NCI-H187 treated with DMSO at 0.1 percent for 48 hours (cell line): ENCODE measurements around the gene SERINC5.

Experiments used
- DNase-seq: peaks from one replicate; lab custom pipeline; 2025; lab: John Stamatoyannopoulos, UW

The SERINC5 gene

GRCh38 chr5:80254767-80255430, 949 bp downstream of the SERINC5 start:
- no peak for DNase-seq

GRCh38 chr5:80251636-80252035, 4.2 kb downstream of the SERINC5 start:
- DNase-seq = no peak

- DNase-seq = no peak
Observed at GRCh38 chr5:80250801-80251200, 5.0 kb downstream of the SERINC5 start.

- no peak for DNase-seq
Observed at GRCh38 chr5:80249901-80250300, 5.9 kb downstream of the SERINC5 start.

- no peak for DNase-seq
Observed at GRCh38 chr5:80248378-80248777, 7.5 kb downstream of the SERINC5 start.

- no peak for DNase-seq
Observed at GRCh38 chr5:80246995-80247729, 8.7 kb downstream of the SERINC5 start.

GRCh38 chr5:80246001-80246758, 9.7 kb downstream of the SERINC5 start:
- DNase-seq = no peak

GRCh38 chr5:80243567-80243966, 12.3 kb downstream of the SERINC5 start:
- no peak for DNase-seq

- no peak for DNase-seq
Observed at GRCh38 chr5:80242849-80243248, 13.0 kb downstream of the SERINC5 start.

- DNase-seq = no peak
Observed at GRCh38 chr5:80240368-80240986, 15.4 kb downstream of the SERINC5 start.

- DNase-seq = no peak
Observed at GRCh38 chr5:80239680-80240367, 16.0 kb downstream of the SERINC5 start.

GRCh38 chr5:80238778-80239679, 16.8 kb downstream of the SERINC5 start:
- no peak for DNase-seq

GRCh38 chr5:80238097-80238496, 17.8 kb downstream of the SERINC5 start:
- DNase-seq = no peak

- DNase-seq = no peak
Observed at GRCh38 chr5:80237243-80237642, 18.6 kb downstream of the SERINC5 start.

GRCh38 chr5:80234116-80234948, 21.5 kb downstream of the SERINC5 start:
- DNase-seq = no peak

GRCh38 chr5:80231693-80232092, 24.2 kb downstream of the SERINC5 start:
- DNase-seq = no peak

GRCh38 chr5:80231243-80231642, 24.6 kb downstream of the SERINC5 start:
- DNase-seq = no peak

GRCh38 chr5:80230269-80230992, 25.4 kb downstream of the SERINC5 start:
- no peak for DNase-seq

GRCh38 chr5:80229902-80230255, 26.0 kb downstream of the SERINC5 start:
- no peak for DNase-seq
